Panc1 (cell line): Measurements from ENCODE around the gene SNX7. TPM values are rescaled to one million over a fixed set of nuclear protein-coding genes. Genes with fewer than 3 reads are reported as not detected.

Source experiments
- ATAC-seq: fragments of 200-7000 bp; cut with Tn5 transposase; 2 replicates; pipeline ENCODE4 v1.9.1; 2020; ENCODE audit warnings: mild to moderate bottlenecking, moderate library complexity
- BruUV-seq: library from RNA; stranded (reverse); fragments of 400-500 nt; replicated peaks from 2 replicates; lab custom pipeline; 2021; lab: Mats Ljungman, UMichigan
- CTCF ChIA-PET: fragments of 300-600 bp; sonication (Branson Sonifier 250); formaldehyde crosslinking; loops from one replicate; lab custom pipeline; 2022; ENCODE audit warnings: antibody characterized with exemption; lab: Charles Lee
- POLR2A ChIA-PET: fragments of 300-600 bp; sonication (Branson Sonifier 250); formaldehyde crosslinking; loops from one replicate; lab custom pipeline; 2022; ENCODE audit warnings: antibody characterized with exemption; lab: Charles Lee
- DNase-seq: peaks from one replicate; pipeline ENCODE4 v3.0.0-alpha.2; 2010; ENCODE audit warnings: low read depth, low spot score
- H3K27ac ChIP-seq: 2 replicates; pipeline ENCODE4 v1.5.1; 2011; ENCODE audit warnings: mild to moderate bottlenecking, low read length, inconsistent platforms
- H3K27me3 ChIP-seq: fragments of 200-500 bp; sonication (Bioruptor generic); 2 replicates; pipeline ENCODE4 v1.6.0; 2014; ENCODE audit warnings: low read length, inconsistent platforms; ENCODE audit not compliant: control insufficient read depth, insufficient read depth
- H3K36me3 ChIP-seq: fragments of 200-500 bp; sonication (Bioruptor generic); 2 replicates; pipeline ENCODE4 v1.5.1; 2014; ENCODE audit warnings: inconsistent platforms, mild to moderate bottlenecking, low read length, moderate library complexity; ENCODE audit not compliant: control insufficient read depth, insufficient read depth
- H3K4me1 ChIP-seq: 2 replicates; pipeline ENCODE4 v1.5.1; 2011; ENCODE audit warnings: inconsistent platforms, mild to moderate bottlenecking, low read length, moderate library complexity; ENCODE audit not compliant: control insufficient read depth, insufficient read depth
- H3K4me3 ChIP-seq, 2 experiments: 2 replicates each; pipeline ENCODE4 v1.5.1; 2011 to 2012; ENCODE audit warnings: low read depth in 2 of 2, low read length in 2 of 2, mild to moderate bottlenecking in 2 of 2, inconsistent platforms in 1 of 2, moderate library complexity in 1 of 2
- H3K9me3 ChIP-seq: fragments of 200-500 bp; sonication (Bioruptor generic); 2 replicates; pipeline ENCODE4 v1.5.1; 2014; ENCODE audit warnings: low read depth, mild to moderate bottlenecking, inconsistent platforms, low read length, moderate library complexity; ENCODE audit not compliant: control insufficient read depth, insufficient read depth
- POLR2AphosphoS5 ChIP-seq: IDR thresholded peaks from 2 replicates; pipeline ENCODE4 v1.6.1; 2012; ENCODE audit warnings: mild to moderate bottlenecking, low read depth, low read length, moderate library complexity
- REST ChIP-seq, 2 experiments: IDR thresholded peaks; 2 replicates each; pipeline ENCODE4 v1.6.1; 2011 to 2012; ENCODE audit warnings: low read depth in 2 of 2, control low read depth in 1 of 2, low read length in 1 of 2, mild to moderate bottlenecking in 1 of 2, moderate library complexity in 1 of 2; ENCODE audit not compliant: insufficient read depth in 1 of 2
- SIN3A ChIP-seq: IDR thresholded peaks from 2 replicates; pipeline ENCODE4 v1.6.1; 2012; ENCODE audit warnings: low read depth, mild to moderate bottlenecking, low read length, moderate library complexity, borderline replicate concordance; ENCODE audit not compliant: insufficient read depth
- in situ Hi-C: cut with HindIII; loops from 2 replicates; pipeline ENCODE4 v1.10.0; 2016; ENCODE audit warnings: low sequenced_read_pairs, low pct_unique_long_range_greater_than_20kb
- intact Hi-C: fragments of 100-400 bp; cut with micrococcal nuclease; formaldehyde crosslinking; loops from one replicate; pipeline ENCODE4 v1.10.0; 2022; ENCODE audit not compliant: unreplicated experiment
- total RNA-seq: library from RNA; stranded (reverse); gene quantifications from one replicate; pipeline ENCODE4 v1.2.1, GENCODE V29; 2021; ENCODE audit not compliant: unreplicated experiment
- TF ChIP-seq, protein P1 (sequence below): fragments of 450-650 bp; IDR thresholded peaks from 2 replicates; pipeline ENCODE4 v1.5.1; 2017; ENCODE audit warnings: mild to moderate bottlenecking

Gene SNX7
- total RNA-seq, 1 experiment from 2014 or later = 37.4 TPM

GRCh38 chr1:98797506-98797905, 136.0 kb downstream of the SNX7 start:
- no peak for TF ChIP-seq REST (IDR thresholded peaks at IDR 0.05; ENCODE audit: insufficient read depth in 1 of 2, low read depth in 2 of 2, low read length in 1 of 2)
- TF ChIP-seq POLR2AphosphoS5 = no peak
- TF ChIP-seq, protein P1, sequence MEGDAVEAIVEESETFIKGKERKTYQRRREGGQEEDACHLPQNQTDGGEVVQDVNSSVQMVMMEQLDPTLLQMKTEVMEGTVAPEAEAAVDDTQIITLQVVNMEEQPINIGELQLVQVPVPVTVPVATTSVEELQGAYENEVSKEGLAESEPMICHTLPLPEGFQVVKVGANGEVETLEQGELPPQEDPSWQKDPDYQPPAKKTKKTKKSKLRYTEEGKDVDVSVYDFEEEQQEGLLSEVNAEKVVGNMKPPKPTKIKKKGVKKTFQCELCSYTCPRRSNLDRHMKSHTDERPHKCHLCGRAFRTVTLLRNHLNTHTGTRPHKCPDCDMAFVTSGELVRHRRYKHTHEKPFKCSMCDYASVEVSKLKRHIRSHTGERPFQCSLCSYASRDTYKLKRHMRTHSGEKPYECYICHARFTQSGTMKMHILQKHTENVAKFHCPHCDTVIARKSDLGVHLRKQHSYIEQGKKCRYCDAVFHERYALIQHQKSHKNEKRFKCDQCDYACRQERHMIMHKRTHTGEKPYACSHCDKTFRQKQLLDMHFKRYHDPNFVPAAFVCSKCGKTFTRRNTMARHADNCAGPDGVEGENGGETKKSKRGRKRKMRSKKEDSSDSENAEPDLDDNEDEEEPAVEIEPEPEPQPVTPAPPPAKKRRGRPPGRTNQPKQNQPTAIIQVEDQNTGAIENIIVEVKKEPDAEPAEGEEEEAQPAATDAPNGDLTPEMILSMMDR = no peak
- TF ChIP-seq SIN3A = no peak
- Histone ChIP-seq H3K9me3 (no peaks in the 10 kb centered on the region), H3K27me3 (no peaks in the 10 kb centered on the region), H3K4me1 (no peaks in the 10 kb centered on the region), H3K27ac (no peak overlapping the region), H3K4me3 (no peak overlapping the region), H3K36me3 (no peaks in the 10 kb centered on the region)
- BruUV-seq = no TSS peak
- CTCF ChIA-PET = no interaction called here
- intact Hi-C loops = loop anchor here (10.0 kb wide), 1 partner anchor 907 kb away; no protein-coding TSS in a partner anchor
- ATAC-seq (no peak), DNase-seq (no peak)
- in situ Hi-C loops = no loop called here
- POLR2A ChIA-PET = no interaction called here
